GM10248 (cell line): ENCODE data around the gene ASB4.

Experiments
- CTCF ChIA-PET: fragments of 300-600 bp; sonication (Branson Sonifier 250); formaldehyde crosslinking; extraction: SDS; loops from one replicate; lab custom pipeline; 2021; ENCODE audit warnings: antibody characterized with exemption; lab: Yijun Ruan, JAX
- POLR2A ChIA-PET: fragments of 350-650 bp; sonication (Branson Sonifier 250); formaldehyde crosslinking; extraction: SDS; loops from one replicate; lab custom pipeline; 2020; ENCODE audit warnings: antibody characterized with exemption; lab: Yijun Ruan, JAX
- DNase-seq: peaks from one replicate; pipeline ENCODE4 v3.0.0; 2012; ENCODE audit errors: extremely low spot score
- TF ChIP-seq, protein P1 (sequence below): IDR thresholded peaks from 2 replicates; pipeline ENCODE4 v1.5.1; 2012; ENCODE audit warnings: mild to moderate bottlenecking, low read depth; ENCODE audit errors: extremely low read depth, missing control alignments, control extremely low read depth

The ASB4 gene

GRCh38 chr7:95529701-95530100 lies 44.0 kb downstream of the ASB4 start:
- POLR2A ChIA-PET, result no interaction called here

GRCh38 chr7:95530881-95531280 lies 45.1 kb downstream of the ASB4 start:
- DNase-seq, result no peak
- TF ChIP-seq, protein P1, sequence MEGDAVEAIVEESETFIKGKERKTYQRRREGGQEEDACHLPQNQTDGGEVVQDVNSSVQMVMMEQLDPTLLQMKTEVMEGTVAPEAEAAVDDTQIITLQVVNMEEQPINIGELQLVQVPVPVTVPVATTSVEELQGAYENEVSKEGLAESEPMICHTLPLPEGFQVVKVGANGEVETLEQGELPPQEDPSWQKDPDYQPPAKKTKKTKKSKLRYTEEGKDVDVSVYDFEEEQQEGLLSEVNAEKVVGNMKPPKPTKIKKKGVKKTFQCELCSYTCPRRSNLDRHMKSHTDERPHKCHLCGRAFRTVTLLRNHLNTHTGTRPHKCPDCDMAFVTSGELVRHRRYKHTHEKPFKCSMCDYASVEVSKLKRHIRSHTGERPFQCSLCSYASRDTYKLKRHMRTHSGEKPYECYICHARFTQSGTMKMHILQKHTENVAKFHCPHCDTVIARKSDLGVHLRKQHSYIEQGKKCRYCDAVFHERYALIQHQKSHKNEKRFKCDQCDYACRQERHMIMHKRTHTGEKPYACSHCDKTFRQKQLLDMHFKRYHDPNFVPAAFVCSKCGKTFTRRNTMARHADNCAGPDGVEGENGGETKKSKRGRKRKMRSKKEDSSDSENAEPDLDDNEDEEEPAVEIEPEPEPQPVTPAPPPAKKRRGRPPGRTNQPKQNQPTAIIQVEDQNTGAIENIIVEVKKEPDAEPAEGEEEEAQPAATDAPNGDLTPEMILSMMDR, result no peak
- ChIA-PET CTCF (interaction anchor here (1.9 to 5.7 kb wide), 2 partner anchors 19 to 158 kb away, joined by 4 to 59 read pairs; no protein-coding TSS in a partner anchor), POLR2A (no interaction called here)

More at GRCh38 chr7:95529701-95530100, 44.0 kb downstream of the ASB4 start:
- CTCF ChIA-PET, result interaction anchor here (1.6 to 6.4 kb wide), 5 partner anchors 16 to 159 kb away, joined by 4 to 240 read pairs (median 9); no protein-coding TSS in a partner anchor
- DNase-seq, result no peak
- TF ChIP-seq, protein P1, result no peak

GRCh38 chr7:95531605-95532219 lies 46.0 kb downstream of the ASB4 start:
- ChIA-PET CTCF (interaction anchor here (0.7 to 5.7 kb wide), 4 partner anchors 20 to 157 kb away, joined by 3 to 59 read pairs (median 4); no protein-coding TSS in a partner anchor), POLR2A (no interaction called here)
- TF ChIP-seq, protein P1, result no peak
- DNase-seq, result no peak

- CTCF ChIA-PET, result interaction anchor here (1.1 to 5.7 kb wide), 4 partner anchors 8 to 154 kb away, joined by 3 to 59 read pairs (median 8); no protein-coding TSS in a partner anchor
- POLR2A ChIA-PET, result no interaction called here
- TF ChIP-seq, protein P1, result no peak
- DNase-seq, result no peak
Measured at GRCh38 chr7:95534796-95535195, 49.1 kb downstream of the ASB4 start.

DNA sequence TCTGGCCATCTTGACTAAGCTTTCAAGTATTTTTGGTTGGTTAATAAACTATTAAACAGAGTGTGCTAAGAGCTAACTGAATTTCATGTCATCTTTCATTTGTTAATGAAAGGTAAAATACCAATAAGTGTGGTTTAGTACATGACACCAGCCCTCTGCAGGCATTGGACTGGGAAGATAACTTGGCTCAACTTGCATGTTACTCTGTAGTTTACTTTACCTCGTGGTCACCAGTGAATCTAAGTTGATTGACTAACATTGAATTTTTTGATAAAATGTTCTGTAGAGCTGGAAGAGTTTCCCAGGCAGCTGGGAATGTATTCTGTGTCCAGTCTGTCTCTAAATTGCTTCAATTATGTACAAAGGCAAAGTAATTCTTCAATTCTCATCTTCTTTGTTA lies 49.9 kb downstream of the ASB4 start:
- TF ChIP-seq, protein P1, result no peak
- POLR2A ChIA-PET, result no interaction called here
- CTCF ChIA-PET, result interaction anchor here (1.1 to 5.7 kb wide), 4 partner anchors 9 to 153 kb away, joined by 3 to 59 read pairs (median 8); no protein-coding TSS in a partner anchor
- DNase-seq, result no peak

DNA sequence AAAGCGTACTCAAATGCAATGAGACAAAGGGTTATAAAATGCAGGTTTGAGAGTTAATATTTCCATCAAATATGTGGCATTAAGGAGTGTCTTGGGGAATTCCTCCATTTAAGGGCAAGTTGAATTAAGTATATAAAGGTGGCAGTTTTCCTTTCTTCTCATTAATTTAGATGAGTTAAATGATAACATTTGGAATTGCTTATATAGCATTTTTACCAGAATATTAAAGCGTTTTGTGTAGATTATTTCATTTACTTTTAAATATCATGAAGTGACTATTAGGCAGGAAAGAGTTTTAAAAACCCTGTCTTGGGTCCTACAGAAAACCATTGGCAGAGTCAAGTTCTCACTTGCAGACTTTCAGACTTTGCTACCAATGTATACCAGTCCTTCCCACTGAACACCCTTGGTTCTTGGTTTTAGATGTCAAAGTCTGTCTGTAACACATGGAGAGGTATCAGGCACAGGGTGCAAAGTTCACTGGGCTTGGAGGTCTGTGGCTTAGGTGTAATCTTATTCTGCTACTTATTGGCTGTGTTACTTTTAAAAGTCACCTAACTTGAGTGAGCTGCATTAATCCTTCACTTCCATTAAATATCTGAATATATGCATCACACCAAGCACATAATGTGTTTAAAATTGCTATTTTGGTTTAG lies 51.0 kb downstream of the ASB4 start:
- TF ChIP-seq, protein P1, result no peak
- no peak for DNase-seq
- ChIA-PET POLR2A (no interaction called here), CTCF (interaction anchor here (1.7 kb wide), 1 partner anchor 10 kb away, joined by 11 read pairs; no protein-coding TSS in a partner anchor)
